Cardiac muscle cell (in vitro differentiated cells and primary cell): ENCODE measurements around the gene MESP2. TPM values are rescaled to one million over a fixed set of nuclear protein-coding genes. Genes with fewer than 3 reads are reported as not detected.

Experiments used
- DNase-seq, 2 donors: peaks; one replicate each; pipeline versions ENCODE4 v3.0.0 to v3.0.0-alpha.2; 2010 to 2017; ENCODE audit warnings: low read depth in 1 of 2, low spot score in 1 of 2
- H3K27ac ChIP-seq: fragments of 200-600 bp; sonication (generic); 2 replicates; pipeline ENCODE4 v1.5.1; 2016
- H3K27me3 ChIP-seq: fragments of 200-600 bp; sonication (generic); 2 replicates; pipeline ENCODE4 v1.6.0; 2016; ENCODE audit warnings: control low read depth
- H3K36me3 ChIP-seq: fragments of 200-600 bp; sonication (generic); 2 replicates; pipeline ENCODE4 v1.5.1; 2016; ENCODE audit warnings: control low read depth
- H3K4me1 ChIP-seq: fragments of 200-600 bp; sonication (generic); 2 replicates; pipeline ENCODE4 v1.8.1; 2017; ENCODE audit warnings: low read depth, mild to moderate bottlenecking, mixed run types
- H3K4me3 ChIP-seq: fragments of 200-600 bp; sonication (generic); 2 replicates; pipeline ENCODE4 v1.5.1; 2016; ENCODE audit warnings: mild to moderate bottlenecking
- H3K9me3 ChIP-seq: fragments of 200-600 bp; sonication (generic); 2 replicates; pipeline ENCODE4 v1.5.1; 2017; ENCODE audit warnings: low read depth, mild to moderate bottlenecking, control low read depth
- CTCF ChIP-seq: IDR thresholded peaks from 2 replicates; pipeline ENCODE4 v1.5.1; 2012; ENCODE audit warnings: low read depth, mild to moderate bottlenecking, low read length
- polyA plus RNA-seq: library from polyadenylated mRNA; unstranded; fragments of >200 nt; fragmentation: Nextera tagmentation; extraction: Ambion mirVana; gene quantifications from 2 replicates; pipeline ENCODE4 v1.2.1, GENCODE V29; 2016
- total RNA-seq: library from RNA; depleted of rRNA; stranded (reverse); fragments of >200 nt; gene quantifications from 2 replicates; pipeline ENCODE4 v1.2.3, GENCODE V29; 2016

MESP2 gene
- total and polyA plus RNA-seq, 2 experiments from 2014 or later, result 1.1 to 2.4 TPM

- Histone ChIP-seq H3K4me1 (no peaks in the 10 kb centered on the region), H3K27ac (no peak overlapping the region)
- TF ChIP-seq CTCF, result no peak
Observed at GRCh38 chr15:89818287-89818686, 42.2 kb downstream of the MESP2 start.

GRCh38 chr15:89820666-89821611 lies 44.8 kb downstream of the MESP2 start:
- Histone ChIP-seq H3K36me3 (no peaks in the 10 kb centered on the region), H3K9me3 (no peaks in the 10 kb centered on the region), H3K4me3 (no peak overlapping the region), H3K27ac (no peak overlapping the region), H3K27me3 (no peaks in the 10 kb centered on the region), H3K4me1 (no peaks in the 10 kb centered on the region)
- DNase-seq, result peak in 1 of 2 donors; percentile 48
- no peak for TF ChIP-seq CTCF

More at GRCh38 chr15:89818287-89818686, 42.2 kb downstream of the MESP2 start:
- no peak for DNase-seq
- no peaks in the 10 kb centered on the region for H3K36me3 ChIP-seq
- peaks cover 22% of the 10 kb centered on the region for H3K27me3 ChIP-seq
- no peak overlapping the region for H3K4me3 ChIP-seq
- H3K9me3 ChIP-seq, result no peaks in the 10 kb centered on the region

GRCh38 chr15:89822026-89822425 lies 45.9 kb downstream of the MESP2 start:
- H3K4me3 ChIP-seq, result no peak overlapping the region
- no peaks in the 10 kb centered on the region for H3K9me3 ChIP-seq
- H3K4me1 ChIP-seq, result no peaks in the 10 kb centered on the region
- H3K27me3 ChIP-seq, result no peaks in the 10 kb centered on the region
- H3K36me3 ChIP-seq, result no peaks in the 10 kb centered on the region
- DNase-seq, result no peak
- H3K27ac ChIP-seq, result no peak overlapping the region
- TF ChIP-seq CTCF, result no peak

- H3K36me3 ChIP-seq, result no peaks in the 10 kb centered on the region
- no peak overlapping the region for H3K4me3 ChIP-seq
- no peak for DNase-seq
- no peaks in the 10 kb centered on the region for H3K4me1 ChIP-seq
- no peaks in the 10 kb centered on the region for H3K9me3 ChIP-seq
- H3K27ac ChIP-seq, result no peak overlapping the region
- no peaks in the 10 kb centered on the region for H3K27me3 ChIP-seq
- no peak for TF ChIP-seq CTCF
Observed at GRCh38 chr15:89822611-89822950, 46.4 kb downstream of the MESP2 start.

- Histone ChIP-seq H3K36me3 (no peaks in the 10 kb centered on the region), H3K27me3 (no peaks in the 10 kb centered on the region), H3K27ac (no peak overlapping the region), H3K9me3 (no peaks in the 10 kb centered on the region), H3K4me1 (peaks cover 3% of the 10 kb centered on the region), H3K4me3 (no peak overlapping the region)
- TF ChIP-seq CTCF, result no peak
- DNase-seq, result peak in 1 of 2 donors; percentile 48
Observed at GRCh38 chr15:89822951-89823711, 47.0 kb downstream of the MESP2 start.
